HL-60 (cell line): ENCODE results near the gene FAM13C.

Experiments
- CTCF ChIP-seq: IDR thresholded peaks from one replicate; pipeline ENCODE4 v1.5.1; 2011; ENCODE audit warnings: low read length, control low read depth, inconsistent platforms; ENCODE audit not compliant: insufficient read depth
- GABPA ChIP-seq: IDR thresholded peaks from 2 replicates; pipeline ENCODE4 v1.6.1; 2012; ENCODE audit warnings: low read depth
- POLR2AphosphoS5 ChIP-seq: IDR thresholded peaks from 2 replicates; pipeline ENCODE4 v1.6.1; 2012; ENCODE audit warnings: low read depth

- TF ChIP-seq CTCF = peak; percentile 26
- no peak for TF ChIP-seq POLR2AphosphoS5
- no peak for TF ChIP-seq GABPA
Observed at GRCh38 chr10:59234816-59235429, 127.4 kb downstream of the FAM13C start.
